Activated CD4-positive, alpha-beta memory T cell treated with anti-CD3 and anti-CD28 coated beads for 36 hours (primary cell): ENCODE measurements around the gene ODAD4. TPM values are rescaled to one million over a fixed set of nuclear protein-coding genes. Genes with fewer than 3 reads are reported as not detected.
"Not testable (repeated sequence)": the region's sequence is repeated elsewhere in the genome, so short reads cannot be mapped to it uniquely, and the experiment has no call there.

Experiments
- CTCF ChIA-PET: fragments of 350-600 bp; sonication (Branson Sonifier 250); formaldehyde crosslinking; loops from one replicate; lab custom pipeline; 2021; ENCODE audit warnings: antibody characterized with exemption, inconsistent platforms; lab: Charles Lee
- POLR2A ChIA-PET: fragments of 350-600 bp; sonication (Branson Sonifier 250); formaldehyde crosslinking; loops from one replicate; lab custom pipeline; 2021; ENCODE audit warnings: antibody characterized with exemption; lab: Charles Lee
- DNase-seq: peaks from one replicate; pipeline ENCODE4 v3.0.0-alpha.2; 2020
- H3K27ac Mint-ChIP-seq: one replicate; pipeline ENCODE4 v1.8.0; 2021; ENCODE audit warnings: mixed read lengths
- H3K27me3 Mint-ChIP-seq: one replicate; pipeline ENCODE4 v1.8.0; 2021; ENCODE audit warnings: mixed read lengths
- H3K36me3 Mint-ChIP-seq: one replicate; pipeline ENCODE4 v1.8.0; 2021; ENCODE audit warnings: mixed read lengths
- H3K4me1 Mint-ChIP-seq: one replicate; pipeline ENCODE4 v1.8.0; 2021; ENCODE audit warnings: low read depth, mixed read lengths
- H3K4me3 Mint-ChIP-seq: one replicate; pipeline ENCODE4 v1.8.0; 2021; ENCODE audit warnings: mild to moderate bottlenecking, mixed read lengths
- H3K9me3 Mint-ChIP-seq: one replicate; pipeline ENCODE4 v1.8.0; 2021; ENCODE audit warnings: mixed read lengths
- intact Hi-C: fragments of 100-400 bp; cut with micrococcal nuclease; formaldehyde crosslinking; loops from one replicate; pipeline ENCODE4 v1.15.1; 2023
- total RNA-seq, 2 experiments: library from RNA; stranded (reverse); gene quantifications; one replicate each; pipeline ENCODE4 v1.2.3, GENCODE V29; 2021

Gene ODAD4
- total RNA-seq, 2 experiments from 2014 or later, result 0.77 to 1.4 TPM

DNA sequence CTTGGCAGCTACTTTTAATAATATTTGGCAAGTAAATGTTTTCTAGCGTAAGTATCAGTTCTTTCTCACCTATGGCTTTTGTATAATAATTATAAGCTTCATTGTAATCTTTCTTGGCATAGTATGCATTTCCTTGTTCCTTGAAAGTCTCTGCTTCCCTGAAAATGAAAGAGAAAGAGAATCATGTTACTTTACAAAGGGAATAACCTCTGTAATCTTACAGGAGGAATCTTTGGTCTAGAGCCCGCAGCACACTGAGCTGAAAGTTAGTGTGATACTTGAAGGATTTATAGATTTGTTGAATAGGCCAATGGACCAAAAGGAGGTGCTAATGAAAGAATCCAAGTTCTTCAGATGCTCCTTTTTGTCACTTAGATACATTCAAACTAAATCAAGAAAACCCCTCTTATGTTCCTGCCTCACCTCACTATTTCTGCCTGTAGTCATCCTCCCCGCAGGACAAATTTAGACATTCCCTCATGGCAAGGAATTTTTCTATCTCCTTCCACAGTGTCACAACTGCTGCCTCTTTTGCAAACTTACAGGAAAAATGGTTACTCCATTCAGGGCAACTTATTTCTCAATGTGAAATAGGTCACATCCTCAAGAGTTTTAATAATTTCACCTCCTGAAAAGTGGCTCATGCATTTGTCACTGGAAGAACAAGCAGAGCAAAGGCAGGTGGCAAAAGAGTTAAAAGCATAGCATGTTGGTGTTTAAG is 70.2 kb downstream of the ODAD4 start:
- Mint-ChIP-seq H3K27me3 (no peaks in the 10 kb centered on the region), H3K9me3 (no peaks in the 10 kb centered on the region), H3K36me3 (peaks cover 32% of the 10 kb centered on the region), H3K4me1 (peaks cover 29% of the 10 kb centered on the region), H3K4me3 (no peak overlapping the region), H3K27ac (no peak overlapping the region)
- intact Hi-C loops, result no loop called here
- POLR2A ChIA-PET, result no interaction called here
- CTCF ChIA-PET, result interaction anchor here (0.6 kb wide), 1 partner anchor 117 kb away, joined by 3 read pairs; no protein-coding TSS in a partner anchor
- no peak for DNase-seq

DNA sequence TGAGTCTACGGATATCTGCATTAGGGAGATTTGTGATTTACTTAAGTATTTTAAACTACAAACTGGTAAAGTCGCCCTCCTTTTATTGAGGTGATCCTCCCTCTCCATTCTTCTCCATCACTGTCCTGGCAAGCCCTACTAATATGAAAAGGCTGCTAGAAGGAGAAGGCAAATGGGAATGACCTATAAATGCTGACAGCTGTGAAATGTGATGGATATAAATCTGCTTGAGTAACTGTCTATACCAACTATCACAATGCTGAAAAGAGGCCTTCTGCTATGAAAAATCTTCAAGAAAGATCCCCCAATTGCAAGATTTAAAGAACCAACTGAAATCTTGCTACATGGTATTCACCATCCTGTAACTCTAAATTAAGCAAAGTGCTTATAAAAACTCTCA is 71.3 kb downstream of the ODAD4 start:
- intact Hi-C loops, result no loop called here
- H3K4me1 Mint-ChIP-seq, result peaks cover 22% of the 10 kb centered on the region
- CTCF ChIA-PET, result interaction anchor here (1.3 kb wide), 1 partner anchor 18 kb away, joined by 4 read pairs; the partner anchor contains the start of gene NKIRAS2
- peaks cover 24% of the 10 kb centered on the region for H3K36me3 Mint-ChIP-seq
- H3K27me3 Mint-ChIP-seq, result no peaks in the 10 kb centered on the region
- no peak overlapping the region for H3K4me3 Mint-ChIP-seq
- POLR2A ChIA-PET, result no interaction called here
- peak overlapping the region; percentile 13 for H3K27ac Mint-ChIP-seq
- no peaks in the 10 kb centered on the region for H3K9me3 Mint-ChIP-seq
- no peak for DNase-seq

DNA sequence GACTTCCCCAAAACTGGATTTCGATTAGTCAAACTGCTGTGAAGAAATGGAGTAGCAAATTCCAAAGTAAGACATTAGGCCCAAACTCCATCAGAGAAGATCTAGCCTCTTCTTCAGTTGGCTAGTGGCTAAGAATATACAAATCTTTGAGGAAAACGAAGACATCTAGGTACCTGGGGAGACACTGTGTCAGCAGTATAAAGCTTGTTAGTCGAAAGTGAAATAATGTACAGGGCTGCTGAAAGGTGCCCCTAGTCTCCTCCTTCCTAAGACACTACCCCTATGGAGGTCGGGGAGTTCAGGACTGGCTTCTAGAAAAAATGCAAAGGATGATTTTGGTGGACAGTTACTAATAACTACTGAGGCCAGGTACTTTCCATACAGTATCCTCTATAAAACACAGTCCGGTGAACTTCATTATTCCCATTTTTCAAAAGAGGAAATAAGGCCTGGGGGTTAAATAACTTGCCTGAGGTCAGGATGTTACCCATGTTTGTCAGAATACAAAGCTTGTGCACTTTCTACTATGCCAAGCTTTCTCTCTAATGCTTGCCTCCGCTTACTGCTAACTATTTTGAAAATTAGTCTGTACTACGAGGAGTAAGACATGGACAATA is 71.9 kb downstream of the ODAD4 start:
- Mint-ChIP-seq H3K27me3 (no peaks in the 10 kb centered on the region), H3K4me1 (peaks cover 21% of the 10 kb centered on the region), H3K27ac (peak overlapping the region; percentile 13), H3K9me3 (no peaks in the 10 kb centered on the region), H3K4me3 (no peak overlapping the region), H3K36me3 (peaks cover 20% of the 10 kb centered on the region)
- DNase-seq, result no peak
- ChIA-PET CTCF (interaction anchor here (0.8 to 1.3 kb wide), 3 partner anchors 18 to 39 kb away, joined by 4 to 6 read pairs (median 4); partner anchors contain the start of gene NKIRAS2), POLR2A (interaction anchor here (0.7 kb wide), 1 partner anchor 394 kb away, joined by 3 read pairs; no protein-coding TSS in a partner anchor)
- intact Hi-C loops, result no loop called here

DNA sequence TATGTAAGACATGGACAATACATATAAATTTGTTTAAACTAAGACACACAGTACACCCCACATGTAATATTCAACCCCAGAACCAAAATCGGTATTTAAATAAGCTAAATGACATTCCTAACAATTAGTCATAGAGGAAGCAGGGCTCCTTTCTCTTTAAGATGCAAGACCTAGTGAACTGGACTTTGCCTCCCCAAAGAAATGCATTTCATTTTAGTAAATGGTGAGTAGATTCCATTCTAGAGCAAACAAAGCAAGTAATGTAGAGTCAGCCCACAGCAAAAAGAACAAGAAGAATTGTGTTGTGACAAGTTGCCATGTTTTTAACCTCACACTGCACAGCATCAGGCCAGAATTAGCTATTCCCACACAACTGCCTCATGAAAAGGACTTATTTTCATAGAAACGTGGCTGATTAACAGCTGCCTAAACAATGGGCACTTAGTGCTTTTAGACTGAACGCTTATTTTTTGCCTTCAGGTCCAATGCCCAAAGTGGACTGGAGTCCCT is 72.4 kb downstream of the ODAD4 start:
- Mint-ChIP-seq H3K9me3 (no peaks in the 10 kb centered on the region), H3K4me3 (no peak overlapping the region), H3K27ac (no peak overlapping the region), H3K36me3 (peaks cover 20% of the 10 kb centered on the region), H3K27me3 (no peaks in the 10 kb centered on the region), H3K4me1 (peaks cover 22% of the 10 kb centered on the region)
- DNase-seq, result no peak
- ChIA-PET CTCF (interaction anchor here (0.8 to 1.6 kb wide), 4 partner anchors 17 to 216 kb away, joined by 3 to 6 read pairs (median 4); partner anchors contain the start of genes JUP and NKIRAS2), POLR2A (interaction anchor here (0.7 to 1.3 kb wide), 2 partner anchors 17 to 394 kb away, joined by 3 read pairs; partner anchors contain the start of gene NKIRAS2)
- intact Hi-C loops, result no loop called here

DNA sequence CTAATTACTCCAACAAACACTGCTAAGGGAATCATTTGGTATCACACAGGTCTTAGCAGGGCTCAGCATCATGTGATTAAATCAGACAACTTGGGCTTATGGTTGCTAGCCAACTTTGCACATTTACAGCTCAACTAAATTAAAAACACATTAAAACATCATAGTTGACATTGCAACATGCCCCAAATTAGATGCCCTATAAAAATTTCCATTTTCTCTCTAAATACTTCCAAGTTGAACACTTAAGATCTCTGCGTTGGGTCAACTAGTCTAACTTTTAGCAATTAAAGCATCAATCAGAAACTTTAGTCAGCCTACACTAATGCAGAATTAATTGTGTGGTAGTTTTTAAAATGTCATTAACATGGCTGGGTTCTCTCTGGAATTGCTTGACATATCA is 74.7 kb downstream of the ODAD4 start:
- peaks cover 32% of the 10 kb centered on the region for H3K4me1 Mint-ChIP-seq
- POLR2A ChIA-PET, result no interaction called here
- peaks cover 16% of the 10 kb centered on the region for H3K36me3 Mint-ChIP-seq
- intact Hi-C loops, result no loop called here
- no peak overlapping the region for H3K27ac Mint-ChIP-seq
- H3K27me3 Mint-ChIP-seq, result no peaks in the 10 kb centered on the region
- no peak overlapping the region for H3K4me3 Mint-ChIP-seq
- H3K9me3 Mint-ChIP-seq, result no peaks in the 10 kb centered on the region
- CTCF ChIA-PET, result interaction anchor here (1.2 kb wide), 1 partner anchor 13 kb away, joined by 4 read pairs; no protein-coding TSS in a partner anchor
- no peak for DNase-seq

DNA sequence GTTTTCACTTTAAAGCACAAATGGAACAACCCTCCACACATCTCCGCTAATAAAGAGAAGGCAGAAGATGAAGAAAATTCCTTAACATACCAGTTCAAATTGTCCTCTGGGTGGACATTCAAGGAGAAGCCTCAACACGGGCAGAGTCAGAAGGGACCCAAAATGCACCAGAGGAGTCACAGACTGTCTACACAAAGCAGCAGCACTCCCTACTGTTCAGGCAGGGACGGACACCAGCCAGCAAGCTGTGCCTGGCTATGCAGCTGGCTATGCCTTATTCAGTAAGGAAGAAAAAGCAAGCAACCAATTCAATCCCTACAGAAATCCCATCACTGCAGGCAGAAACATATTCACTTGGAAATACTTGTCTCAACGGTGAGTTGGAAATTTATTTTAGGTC is 78.8 kb downstream of the ODAD4 start:
- CTCF ChIA-PET, result interaction anchor here (0.6 kb wide), 1 partner anchor 11 kb away, joined by 3 read pairs; the partner anchor contains the start of gene NKIRAS2
- peaks cover 9% of the 10 kb centered on the region for H3K36me3 Mint-ChIP-seq
- peaks cover 56% of the 10 kb centered on the region for H3K4me1 Mint-ChIP-seq
- intact Hi-C loops, result no loop called here
- no peaks in the 10 kb centered on the region for H3K27me3 Mint-ChIP-seq
- H3K27ac Mint-ChIP-seq, result no peak overlapping the region
- POLR2A ChIA-PET, result no interaction called here
- no peak overlapping the region for H3K4me3 Mint-ChIP-seq
- no peak for DNase-seq
- no peaks in the 10 kb centered on the region for H3K9me3 Mint-ChIP-seq

DNA sequence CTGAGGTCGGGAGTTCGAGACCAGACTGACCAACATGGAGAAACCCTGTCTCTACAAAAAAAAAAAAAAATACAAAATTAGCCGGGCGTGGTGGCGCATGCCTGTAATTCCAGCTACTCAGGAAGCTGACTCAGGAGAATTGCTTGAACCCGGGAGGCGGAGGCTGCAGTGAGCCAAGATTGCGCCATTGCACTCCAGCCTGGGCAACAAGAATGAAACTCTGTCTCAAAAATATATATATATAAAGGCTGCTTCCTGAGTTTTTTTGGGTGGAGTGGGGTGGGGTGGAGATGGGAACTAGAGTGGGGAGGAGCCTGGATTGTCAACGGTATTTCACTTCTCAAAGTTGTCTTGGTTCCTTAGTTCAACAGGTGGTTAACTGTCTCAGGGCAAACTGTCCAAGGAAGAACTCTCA is 79.9 kb downstream of the ODAD4 start:
- intact Hi-C loops, result loop anchor here (10.0 kb wide), 2 partner anchors 145 to 175 kb away; partner anchors contain the start of genes HCRT, KCNH4 and KLHL11
- peaks cover 13% of the 10 kb centered on the region for H3K36me3 Mint-ChIP-seq
- CTCF ChIA-PET, POLR2A ChIA-PET, DNase-seq, H3K9me3 Mint-ChIP-seq, H3K4me3 Mint-ChIP-seq, H3K27me3 Mint-ChIP-seq: not testable (repeated sequence)
- H3K27ac Mint-ChIP-seq, result peak overlapping the region; percentile 45
- peaks cover 52% of the 10 kb centered on the region for H3K4me1 Mint-ChIP-seq

DNA sequence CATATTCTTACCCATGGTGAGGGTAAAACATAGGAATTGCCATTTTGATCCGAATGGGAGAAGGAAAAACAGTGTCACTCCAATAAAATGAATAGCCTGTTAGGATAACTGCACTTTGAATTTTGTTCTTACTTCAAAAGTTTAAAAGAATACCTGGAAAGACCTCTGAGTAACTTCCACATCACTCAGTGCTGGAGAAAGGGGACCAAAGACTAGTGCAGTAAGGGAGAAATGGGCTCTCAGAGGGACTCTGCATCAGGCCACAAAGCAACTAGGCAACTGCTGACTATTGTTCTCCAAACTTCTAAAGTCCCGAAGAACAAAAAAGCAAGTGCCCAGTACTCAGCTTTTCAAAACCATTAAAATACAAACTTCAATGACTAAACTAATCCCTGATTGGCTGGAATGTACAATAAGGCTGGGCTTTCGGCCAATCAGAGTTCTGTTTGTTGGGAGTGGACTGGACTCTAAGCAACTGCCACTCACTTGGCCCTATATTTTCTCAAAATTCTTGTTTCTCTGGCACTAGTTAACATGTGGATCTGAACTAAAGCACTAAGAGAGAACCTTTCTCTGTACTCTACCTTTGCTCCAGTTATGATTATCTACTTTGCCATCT is 80.6 kb downstream of the ODAD4 start:
- no peak for DNase-seq
- Mint-ChIP-seq H3K4me1 (peaks cover 56% of the 10 kb centered on the region), H3K4me3 (no peak overlapping the region), H3K27me3 (no peaks in the 10 kb centered on the region), H3K9me3 (no peaks in the 10 kb centered on the region), H3K36me3 (peaks cover 17% of the 10 kb centered on the region), H3K27ac (peak overlapping the region; percentile 45)
- intact Hi-C loops, result loop anchor here (10.0 kb wide), 2 partner anchors 146 to 174 kb away; partner anchors contain the start of genes HCRT, KCNH4 and KLHL11
- ChIA-PET POLR2A (no interaction called here), CTCF (no interaction called here)

DNA sequence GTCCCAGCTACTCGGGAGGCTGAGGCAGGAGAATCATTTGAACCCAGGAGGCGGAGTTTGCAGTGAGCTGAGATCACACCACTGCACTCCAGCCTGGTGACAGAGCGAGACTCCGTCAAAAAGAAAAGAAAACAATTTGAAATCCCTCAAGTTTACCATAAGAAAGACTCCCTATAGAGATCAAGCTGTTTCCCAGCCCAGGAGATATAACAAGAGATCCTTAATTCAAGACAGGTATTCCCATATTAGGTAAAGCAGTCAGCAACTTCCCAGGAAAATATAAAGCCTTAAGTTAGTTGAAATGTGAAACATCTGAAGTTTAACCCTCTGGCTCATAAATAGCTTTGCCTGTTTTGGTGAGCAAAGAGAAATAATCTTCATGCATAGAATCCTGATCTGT is 81.9 kb downstream of the ODAD4 start:
- H3K9me3 Mint-ChIP-seq, H3K27ac Mint-ChIP-seq, DNase-seq, H3K4me3 Mint-ChIP-seq, H3K27me3 Mint-ChIP-seq: not testable (repeated sequence)
- ChIA-PET CTCF (interaction anchor here (1.1 to 1.3 kb wide), 2 partner anchors 11 to 47 kb away, joined by 4 read pairs; no protein-coding TSS in a partner anchor), POLR2A (interaction anchor here (0.6 kb wide), 1 partner anchor 9 kb away, joined by 3 read pairs; no protein-coding TSS in a partner anchor)
- intact Hi-C loops, result loop anchor here (10.0 kb wide), 2 partner anchors 148 to 172 kb away; partner anchors contain the start of genes HCRT, KCNH4 and KLHL11
- Mint-ChIP-seq H3K4me1 (peaks cover 58% of the 10 kb centered on the region), H3K36me3 (peaks cover 27% of the 10 kb centered on the region)

DNA sequence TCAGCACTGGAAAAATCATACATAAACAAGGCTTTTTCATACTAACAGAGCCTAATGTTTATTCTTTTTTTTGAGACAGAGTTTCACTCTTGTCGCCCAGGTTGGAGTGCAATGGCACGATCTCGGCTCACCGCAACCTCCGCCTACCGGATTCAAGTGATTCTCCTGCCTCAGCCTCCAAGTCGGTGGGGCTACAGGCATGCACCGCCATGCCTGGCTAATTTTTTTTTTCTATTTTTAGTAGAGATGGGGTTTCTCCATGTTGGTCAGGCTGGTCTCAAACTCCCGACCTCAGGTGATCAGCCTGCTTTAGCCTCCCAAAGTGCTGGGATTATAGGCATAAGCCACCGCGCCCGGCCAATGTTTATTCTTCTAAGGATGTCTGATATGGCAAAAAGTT is 83.3 kb downstream of the ODAD4 start:
- H3K27me3 Mint-ChIP-seq, H3K27ac Mint-ChIP-seq, DNase-seq, POLR2A ChIA-PET, H3K9me3 Mint-ChIP-seq, H3K4me3 Mint-ChIP-seq: not testable (repeated sequence)
- Mint-ChIP-seq H3K4me1 (peaks cover 63% of the 10 kb centered on the region), H3K36me3 (peaks cover 27% of the 10 kb centered on the region)
- intact Hi-C loops, result loop anchor here (10.0 kb wide), 2 partner anchors 149 to 171 kb away; partner anchors contain the start of genes HCRT, KCNH4 and KLHL11
- CTCF ChIA-PET, result interaction anchor here (1.2 kb wide), 1 partner anchor 92 kb away, joined by 3 read pairs; no protein-coding TSS in a partner anchor
